B cell (primary cell): ENCODE measurements around the gene MLLT11. TPM values are rescaled to one million over a fixed set of nuclear protein-coding genes. Genes with fewer than 3 reads are reported as not detected.

Experiments used
- ATAC-seq: fragments of 200-7000 bp; cut with Tn5 transposase; one replicate; pipeline ENCODE4 v1.10.0; 2021; ENCODE audit warnings: low read depth, mild to moderate bottlenecking, moderate number of reproducible peaks, moderate library complexity
- CTCF ChIA-PET: fragments of 350-600 bp; sonication (Branson Sonifier 250); formaldehyde crosslinking; loops from one replicate; lab custom pipeline; 2021; ENCODE audit warnings: antibody characterized with exemption, inconsistent platforms; lab: Charles Lee
- POLR2A ChIA-PET: fragments of 350-600 bp; sonication (Branson Sonifier 250); formaldehyde crosslinking; loops from one replicate; lab custom pipeline; 2021; ENCODE audit warnings: antibody characterized with exemption; lab: Charles Lee
- DNase-seq: peaks from one replicate; pipeline ENCODE4 v3.0.0; 2013
- H2AFZ ChIP-seq: 2 replicates; pipeline ENCODE4 v1.6.1; 2012; ENCODE audit warnings: mild to moderate bottlenecking, low read depth, low read length; ENCODE audit not compliant: insufficient read depth, poor library complexity, severe bottlenecking
- H3K27ac ChIP-seq, 2 donors: 1 replicate in 1 of 2; 2 replicates in 1 of 2; pipeline ENCODE4 v1.5.1; 2012 to 2013; ENCODE audit warnings: low read length in 2 of 2, mild to moderate bottlenecking in 2 of 2, moderate library complexity in 1 of 2
- H3K27me3 ChIP-seq, 4 experiments: fragments of 200-600 bp in 1 of 4; sonication (generic) in 1 of 4; replicated peaks in 1 of 4; 1 replicate in 2 of 4; 2 replicates in 2 of 4; pipeline versions ENCODE4 v1.6.1 to v1.7.0; 2013 to 2016; ENCODE audit warnings: low read length in 3 of 4, mild to moderate bottlenecking in 2 of 4, mixed read lengths in 1 of 4, moderate library complexity in 1 of 4; ENCODE audit not compliant: insufficient read depth in 4 of 4, control insufficient read depth in 3 of 4; ENCODE audit errors: control extremely low read depth in 1 of 4
- H3K36me3 ChIP-seq, 2 experiments: replicated peaks in 1 of 2; 1 replicate in 1 of 2; 2 replicates in 1 of 2; pipeline versions ENCODE4 v1.6.1 to v1.7.1; 2013; ENCODE audit warnings: low read length in 1 of 2; ENCODE audit not compliant: insufficient read depth in 2 of 2, control insufficient read depth in 1 of 2; ENCODE audit errors: control extremely low read depth in 1 of 2, extremely low read depth in 1 of 2
- H3K4me1 ChIP-seq, 2 donors: fragments of 200-600 bp in 1 of 2; sonication (generic) in 1 of 2; 1 replicate in 1 of 2; 2 replicates in 1 of 2; pipeline versions ENCODE4 v1.5.1 to v1.6.1; 2013 to 2017; ENCODE audit warnings: low read length in 2 of 2; ENCODE audit not compliant: control insufficient read depth in 2 of 2, insufficient read depth in 2 of 2
- H3K4me2 ChIP-seq: replicated peaks from 2 replicates; pipeline ENCODE3; 2012; ENCODE audit warnings: mild to moderate bottlenecking, low read depth, low read length; ENCODE audit not compliant: poor library complexity, severe bottlenecking
- H3K4me3 ChIP-seq, 5 experiments: fragments of 200-600 bp in 1 of 5; sonication (generic) in 1 of 5; 1 replicate in 3 of 5; 2 replicates in 2 of 5; pipeline versions ENCODE4 v1.5.1 to v1.7.0; 2011 to 2016; ENCODE audit warnings: low read length in 4 of 5, mild to moderate bottlenecking in 4 of 5, low read depth in 2 of 5, control low read depth in 1 of 5, moderate library complexity in 1 of 5; ENCODE audit not compliant: insufficient read depth in 1 of 5; ENCODE audit errors: control extremely low read depth in 1 of 5, extremely low read depth in 1 of 5
- H3K79me2 ChIP-seq: fragments of 200-600 bp; sonication (generic); one replicate; pipeline ENCODE4 v1.6.0; 2016; ENCODE audit warnings: low read length; ENCODE audit not compliant: control insufficient read depth, insufficient read depth
- H3K9ac ChIP-seq: fragments of 200-600 bp; sonication (generic); 2 replicates; pipeline ENCODE4 v1.6.1; 2017; ENCODE audit warnings: mild to moderate bottlenecking, low read length, moderate library complexity
- H3K9me3 ChIP-seq, 3 donors: one replicate each; pipeline versions ENCODE4 v1.6.1 to v1.7.1; 2013; ENCODE audit warnings: low read length in 2 of 3; ENCODE audit not compliant: control insufficient read depth in 2 of 3, insufficient read depth in 1 of 3; ENCODE audit errors: control extremely low read depth in 1 of 3
- H4K20me1 ChIP-seq: 2 replicates; pipeline ENCODE4 v1.6.0; 2012; ENCODE audit warnings: mild to moderate bottlenecking, low read length; ENCODE audit not compliant: insufficient read depth, control insufficient read depth, poor library complexity, severe bottlenecking
- H3K27ac Mint-ChIP-seq: one replicate; pipeline ENCODE4 v1.8.0; 2021; ENCODE audit warnings: mixed read lengths
- H3K27me3 Mint-ChIP-seq: one replicate; pipeline ENCODE4 v1.8.0; 2021; ENCODE audit warnings: mixed read lengths
- H3K4me1 Mint-ChIP-seq: one replicate; pipeline ENCODE4 v1.8.0; 2021; ENCODE audit warnings: mixed read lengths
- H3K4me3 Mint-ChIP-seq: one replicate; pipeline ENCODE4 v1.8.0; 2021; ENCODE audit warnings: mixed read lengths
- H3K9me3 Mint-ChIP-seq: one replicate; pipeline ENCODE4 v1.8.0; 2022; ENCODE audit warnings: mixed read lengths; ENCODE audit not compliant: insufficient read depth
- CTCF ChIP-seq: fragments of 200-600 bp; IDR thresholded peaks from one replicate; pipeline ENCODE4 v1.8.0; 2022; ENCODE audit warnings: antibody characterized with exemption, mild to moderate bottlenecking
- EZH2 ChIP-seq: IDR thresholded peaks from 2 replicates; pipeline ENCODE4 v1.6.1; 2012; ENCODE audit warnings: borderline replicate concordance, low read depth, mild to moderate bottlenecking, moderate library complexity, low read length; ENCODE audit not compliant: insufficient read depth, poor library complexity, severe bottlenecking
- WGBS: methylation state at CpG from one replicate; pipeline ENCODE4 v1.1.5; 2013; ENCODE audit warnings: missing lambda C conversion rate; ENCODE audit not compliant: insufficient coverage; 5-methylcytosine and 5-hydroxymethylcytosine counted together
- intact Hi-C: fragments of 100-400 bp; cut with micrococcal nuclease; formaldehyde crosslinking; loops from one replicate; pipeline ENCODE4 v1.10.0; 2022
- polyA plus RNA-seq: library from polyadenylated mRNA; depleted of rRNA; stranded (reverse); fragments of >200 nt; gene quantifications from 2 replicates; pipeline ENCODE4 v1.2.3, GENCODE V29; 2012
- total RNA-seq, 2 donors: library from RNA; stranded (reverse); fragments of 120-200 nt in 1 of 2; gene quantifications; 1 replicate in 1 of 2; 2 replicates in 1 of 2; pipeline versions ENCODE4 v1.2.3 to v1.2.4, GENCODE V29; 2013 to 2022

The MLLT11 gene
- total and polyA plus RNA-seq, 2 donors (not counting 1 experiment from before 2014, with no cell fraction given), result 1.1 to 2.4 TPM

- peaks cover 47 to 55% of the 10 kb centered on the region in 2 donors for H3K4me1 ChIP-seq
- no peak overlapping the region for H2AFZ ChIP-seq
- ChIA-PET POLR2A (interaction anchor here (0.9 to 1.6 kb wide), 3 partner anchors 10 to 17 kb away, joined by 3 to 6 read pairs (median 4); no protein-coding TSS in a partner anchor), CTCF (interaction anchor here (1.0 to 9.2 kb wide), 7 partner anchors 7 to 101 kb away, joined by 3 to 82 read pairs (median 5); partner anchors contain the start of genes C1orf56, GABPB2 and TNFAIP8L2)
- H3K9me3 ChIP-seq, result no peaks in the 10 kb centered on the region
- intact Hi-C loops, result loop anchor here (1.0 to 5.0 kb wide), 3 partner anchors 8 to 226 kb away; partner anchors contain the start of gene ZNF687
- peak overlapping the region; percentile 87 to 99 (median 97) for H3K4me3 ChIP-seq
- no peaks in the 10 kb centered on the region for H3K27me3 ChIP-seq
- Mint-ChIP-seq H3K9me3 (no peaks in the 10 kb centered on the region), H3K27me3 (no peaks in the 10 kb centered on the region), H3K4me3 (peak overlapping the region; percentile 99), H3K27ac (peak overlapping the region; percentile 94), H3K4me1 (peaks cover 58% of the 10 kb centered on the region)
- peaks cover 65% of the 10 kb centered on the region for H3K79me2 ChIP-seq
- H3K27ac ChIP-seq, result peak overlapping the region; percentile 76 to 95
- peak overlapping the region; percentile 97 for H3K4me2 ChIP-seq
- peaks cover 0 to 57% of the 10 kb centered on the region in 2 experiments for H3K36me3 ChIP-seq
- no peak for TF ChIP-seq CTCF
- H3K9ac ChIP-seq, result peak overlapping the region; percentile 91
- peaks cover 13% of the 10 kb centered on the region for H4K20me1 ChIP-seq
- ATAC-seq (peak; percentile 22), DNase-seq (peak; percentile 66)
- WGBS, result 0% methylated on average over 1 of the region's 2 CpGs
Observed at GRCh38 chr1:151056149-151056548, 4.0 kb upstream of the MLLT11 start.

- peaks cover 65% of the 10 kb centered on the region for H3K79me2 ChIP-seq
- no peaks in the 10 kb centered on the region for H3K27me3 Mint-ChIP-seq
- no peaks in the 10 kb centered on the region for H3K27me3 ChIP-seq
- H3K9me3 Mint-ChIP-seq, result no peaks in the 10 kb centered on the region
- intact Hi-C loops, result loop anchor here (1.0 to 5.0 kb wide), 9 partner anchors 13 to 496 kb away; partner anchors contain the start of genes ARNT, PRUNE1, TNFAIP8L2 and ZNF687
- ATAC-seq (no peak), DNase-seq (no peak)
- peaks cover 13% of the 10 kb centered on the region for H4K20me1 ChIP-seq
- peak overlapping the region; percentile 76 to 95 for H3K27ac ChIP-seq
- H3K27ac Mint-ChIP-seq, result peak overlapping the region; percentile 94
- peak overlapping the region; percentile 87 to 99 (median 97) for H3K4me3 ChIP-seq
- peaks cover 43 to 51% of the 10 kb centered on the region in 2 donors for H3K4me1 ChIP-seq
- peaks cover 0 to 31% of the 10 kb centered on the region in 2 experiments for H3K36me3 ChIP-seq
- H3K9ac ChIP-seq, result peak overlapping the region; percentile 91
- peak overlapping the region; percentile 90 for H2AFZ ChIP-seq
- CTCF ChIA-PET, result interaction anchor here (0.6 to 9.2 kb wide), 13 partner anchors 9 to 136 kb away, joined by 3 to 82 read pairs (median 5); partner anchors contain the start of genes C1orf56, GABPB2, MINDY1 and TNFAIP8L2
- no peak for TF ChIP-seq EZH2
- no peak for TF ChIP-seq CTCF
- H3K4me3 Mint-ChIP-seq, result peak overlapping the region; percentile 99
- no peaks in the 10 kb centered on the region for H3K9me3 ChIP-seq
- POLR2A ChIA-PET, result interaction anchor here (0.6 to 4.5 kb wide), 4 partner anchors 10 to 112 kb away, joined by 4 to 36 read pairs (median 16); partner anchors contain the start of genes C1orf56 and GABPB2
- peak overlapping the region; percentile 97 for H3K4me2 ChIP-seq
- peaks cover 51% of the 10 kb centered on the region for H3K4me1 Mint-ChIP-seq
- WGBS, result 1% methylated on average over 9 of the region's 10 CpGs
Observed at GRCh38 chr1:151058692-151059091, 1.5 kb upstream of the MLLT11 start.
